DOHH2 (cell line): Measurements from ENCODE around the gene ACSF3.

Experiments
- CTCF ChIP-seq: fragments of 200-600 bp; sonication (generic); IDR thresholded peaks from one replicate; pipeline ENCODE4 v1.5.1; 2014; ENCODE audit warnings: antibody characterized with exemption, mild to moderate bottlenecking, low read depth, low read length; ENCODE audit not compliant: poor library complexity, severe bottlenecking
- EZH2phosphoT487 ChIP-seq: fragments of 200-600 bp; sonication (generic); IDR thresholded peaks from 2 replicates; pipeline ENCODE4 v1.6.1; 2017; ENCODE audit warnings: borderline replicate concordance, mild to moderate bottlenecking, antibody characterized with exemption, low read length, moderate library complexity, mixed read lengths

GRCh38 chr16:89189358-89190025 lies 95.8 kb downstream of the ACSF3 start:
- TF ChIP-seq CTCF (no peak), EZH2phosphoT487 (no peak)
